Gastrocnemius medialis (tissue), 4 donors: ENCODE measurements around the gene OLR1.

Experiments used
- POLR2A ChIP-seq, 2 donors: fragments of 450-650 bp; IDR thresholded peaks; one replicate each; pipeline ENCODE4 v1.6.1; 2017; ENCODE audit warnings: antibody characterized with exemption in 2 of 2, mild to moderate bottlenecking in 2 of 2, moderate library complexity in 2 of 2
- TF ChIP-seq, protein P1 (sequence below), 5 experiments: fragments of 450-650 bp in 3 of 5; fragments of 200-600 bp in 2 of 5; sonication (generic) in 2 of 5; IDR thresholded peaks in 4 of 5; conservative IDR thresholded peaks in 1 of 5; 1 replicate in 4 of 5; 2 replicates in 1 of 5; pipeline ENCODE4 v1.5.1; 2016 to 2019; ENCODE audit warnings: antibody characterized with exemption in 5 of 5, mild to moderate bottlenecking in 3 of 5, moderate library complexity in 3 of 5

DNA sequence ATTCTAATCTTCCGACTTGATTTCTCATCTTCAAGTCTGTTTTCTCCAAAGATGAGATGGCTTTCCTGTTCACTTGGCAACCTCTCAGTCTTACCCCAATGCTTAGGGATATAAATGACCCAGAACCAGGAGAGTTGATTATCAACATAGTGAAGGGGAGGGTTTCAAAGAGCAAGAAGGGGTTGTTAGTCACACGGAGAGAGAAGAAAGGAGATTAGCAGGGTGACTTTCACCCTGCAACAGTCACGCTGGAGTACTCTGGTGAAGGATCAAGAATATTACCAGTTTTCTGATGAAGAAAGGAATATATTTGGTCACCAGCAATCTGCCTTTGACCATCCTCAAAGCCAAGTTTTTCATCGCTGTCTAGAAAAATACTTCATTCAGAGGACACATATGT lies 6.9 kb upstream of the OLR1 start, which contains the start of gene TMEM52B:
- TF ChIP-seq, protein P1, sequence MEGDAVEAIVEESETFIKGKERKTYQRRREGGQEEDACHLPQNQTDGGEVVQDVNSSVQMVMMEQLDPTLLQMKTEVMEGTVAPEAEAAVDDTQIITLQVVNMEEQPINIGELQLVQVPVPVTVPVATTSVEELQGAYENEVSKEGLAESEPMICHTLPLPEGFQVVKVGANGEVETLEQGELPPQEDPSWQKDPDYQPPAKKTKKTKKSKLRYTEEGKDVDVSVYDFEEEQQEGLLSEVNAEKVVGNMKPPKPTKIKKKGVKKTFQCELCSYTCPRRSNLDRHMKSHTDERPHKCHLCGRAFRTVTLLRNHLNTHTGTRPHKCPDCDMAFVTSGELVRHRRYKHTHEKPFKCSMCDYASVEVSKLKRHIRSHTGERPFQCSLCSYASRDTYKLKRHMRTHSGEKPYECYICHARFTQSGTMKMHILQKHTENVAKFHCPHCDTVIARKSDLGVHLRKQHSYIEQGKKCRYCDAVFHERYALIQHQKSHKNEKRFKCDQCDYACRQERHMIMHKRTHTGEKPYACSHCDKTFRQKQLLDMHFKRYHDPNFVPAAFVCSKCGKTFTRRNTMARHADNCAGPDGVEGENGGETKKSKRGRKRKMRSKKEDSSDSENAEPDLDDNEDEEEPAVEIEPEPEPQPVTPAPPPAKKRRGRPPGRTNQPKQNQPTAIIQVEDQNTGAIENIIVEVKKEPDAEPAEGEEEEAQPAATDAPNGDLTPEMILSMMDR (IDR thresholded peaks at IDR 0.05 in 4 of 5, conservative IDR thresholded peaks at IDR 0.05 in 1 of 5): no peak
- TF ChIP-seq POLR2A (IDR thresholded peaks at IDR 0.05): no peak
